ENCODE measurements around the gene GJC1. TPM values are rescaled to one million over a fixed set of nuclear protein-coding genes. Genes with fewer than 3 reads are reported as not detected.

GJC1 gene
- total and polyA plus RNA-seq, 4 donors: 3.9 to 44.3 (median 8.5) TPM

DNA sequence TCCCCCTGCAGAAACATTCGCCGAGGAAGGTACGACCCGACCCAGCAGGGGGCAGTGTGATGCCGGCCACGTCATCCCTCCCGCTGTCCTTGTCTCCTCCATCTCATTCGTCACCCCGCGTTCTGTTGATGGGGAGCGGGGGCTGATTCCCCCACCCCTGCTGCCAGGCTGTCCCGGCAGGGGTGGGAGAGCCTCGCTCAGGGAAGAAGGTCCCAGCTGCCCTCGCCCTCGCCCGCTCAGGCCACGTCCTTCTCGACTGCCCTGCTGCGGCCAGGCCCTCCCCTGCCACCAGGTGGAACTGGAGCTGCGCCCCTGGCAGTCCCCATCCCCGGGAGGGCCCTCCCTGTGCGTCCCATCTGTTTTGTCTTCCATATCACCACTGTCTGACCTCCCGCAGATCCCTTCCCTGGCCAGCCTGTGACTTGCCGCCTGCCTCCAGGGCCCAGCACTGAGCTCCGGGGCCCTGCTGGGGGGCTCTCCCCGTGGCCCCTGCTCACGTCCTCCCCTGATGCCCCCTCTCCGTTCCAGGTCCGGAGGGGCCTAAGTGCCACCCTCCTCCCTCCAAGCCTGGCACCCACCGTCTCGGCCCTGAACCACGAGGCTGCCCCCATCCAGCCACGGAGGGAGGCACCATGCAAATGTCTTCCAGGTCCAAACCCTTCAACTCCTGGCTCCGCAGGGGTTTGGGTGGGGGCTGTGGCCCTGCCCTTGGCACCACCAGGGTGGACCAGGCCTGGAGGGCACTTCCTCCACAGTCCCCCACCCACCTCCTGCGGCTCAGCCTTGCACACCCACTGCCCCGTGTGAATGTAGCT lies 50.7 kb downstream of the GJC1 start:
- peak; percentile 84 to 88 (median 87) for DNase-seq

DNA sequence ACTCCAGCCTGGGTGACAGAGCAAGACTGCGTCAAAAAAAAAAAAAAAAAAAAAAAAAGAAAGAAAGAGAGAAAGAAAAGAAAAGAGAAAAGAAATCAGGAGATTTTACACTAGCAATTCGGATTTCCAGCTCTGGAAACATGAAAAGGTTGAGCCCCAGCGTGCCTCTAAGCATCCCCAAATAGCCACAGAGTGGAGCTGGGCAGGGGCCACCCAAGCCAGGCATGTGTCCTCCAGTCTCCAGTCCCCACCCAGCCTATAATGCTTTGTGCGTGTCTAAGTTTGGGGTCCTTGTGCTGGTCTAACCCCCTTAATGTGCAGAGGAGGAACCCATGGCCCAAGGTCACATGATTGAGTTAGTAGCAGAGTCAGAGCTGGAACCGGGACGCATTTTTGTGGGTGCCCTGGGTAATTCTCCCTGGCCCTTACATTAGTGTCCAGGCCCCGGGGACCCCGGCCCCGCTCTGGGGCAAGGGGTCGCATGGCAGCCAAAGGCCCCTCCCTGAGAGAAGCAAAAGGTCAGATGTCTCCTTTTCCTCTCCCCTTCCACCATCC lies 51.4 kb downstream of the GJC1 start:
- DNase-seq (no peak), ATAC-seq (ENCODE audit: insufficient read depth, low FRiP score) (no peak)
- no peak overlapping the region for H3K27ac ChIP-seq (ENCODE audit: low read depth in 1 of 2, low read length in 1 of 2)
- TF ChIP-seq, protein P1, sequence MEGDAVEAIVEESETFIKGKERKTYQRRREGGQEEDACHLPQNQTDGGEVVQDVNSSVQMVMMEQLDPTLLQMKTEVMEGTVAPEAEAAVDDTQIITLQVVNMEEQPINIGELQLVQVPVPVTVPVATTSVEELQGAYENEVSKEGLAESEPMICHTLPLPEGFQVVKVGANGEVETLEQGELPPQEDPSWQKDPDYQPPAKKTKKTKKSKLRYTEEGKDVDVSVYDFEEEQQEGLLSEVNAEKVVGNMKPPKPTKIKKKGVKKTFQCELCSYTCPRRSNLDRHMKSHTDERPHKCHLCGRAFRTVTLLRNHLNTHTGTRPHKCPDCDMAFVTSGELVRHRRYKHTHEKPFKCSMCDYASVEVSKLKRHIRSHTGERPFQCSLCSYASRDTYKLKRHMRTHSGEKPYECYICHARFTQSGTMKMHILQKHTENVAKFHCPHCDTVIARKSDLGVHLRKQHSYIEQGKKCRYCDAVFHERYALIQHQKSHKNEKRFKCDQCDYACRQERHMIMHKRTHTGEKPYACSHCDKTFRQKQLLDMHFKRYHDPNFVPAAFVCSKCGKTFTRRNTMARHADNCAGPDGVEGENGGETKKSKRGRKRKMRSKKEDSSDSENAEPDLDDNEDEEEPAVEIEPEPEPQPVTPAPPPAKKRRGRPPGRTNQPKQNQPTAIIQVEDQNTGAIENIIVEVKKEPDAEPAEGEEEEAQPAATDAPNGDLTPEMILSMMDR (IDR thresholded peaks at IDR 0.05; ENCODE audit: control extremely low read depth, extremely low read depth): no peak
- no peak overlapping the region for H3K9ac ChIP-seq (ENCODE audit: insufficient read depth in 1 of 2, low read length in 2 of 2)
- H3K9me3 ChIP-seq (ENCODE audit: control insufficient read depth in 4 of 4, insufficient read depth in 3 of 4, low read length in 3 of 4): no peaks in the 10 kb centered on the region
- 20 to 29% methylated on average over 9 to 10 of the region's 10 CpGs for WGBS, 2 donors
- no peak overlapping the region for H3K4me3 ChIP-seq
- peaks cover 0 to 38% (median 13%) of the 10 kb centered on the region in 5 donors for H3K4me1 ChIP-seq (ENCODE audit: control insufficient read depth in 5 of 5, insufficient read depth in 5 of 5, low read length in 5 of 5)
- H3K36me3 ChIP-seq (ENCODE audit: control insufficient read depth in 4 of 4, insufficient read depth in 4 of 4, low read length in 4 of 4): no peaks in the 10 kb centered on the region
- H3K27me3 ChIP-seq (ENCODE audit: control insufficient read depth in 3 of 3, insufficient read depth in 3 of 3, low read length in 2 of 3): no peaks in the 10 kb centered on the region

More for the DNA sequence above, 50.7 kb downstream of the GJC1 start:
- Histone ChIP-seq H3K9ac (ENCODE audit: insufficient read depth in 1 of 2, low read length in 2 of 2) (peak overlapping the region in 1 of 2 donors; percentile 19), H3K27me3 (ENCODE audit: control insufficient read depth in 3 of 3, insufficient read depth in 3 of 3, low read length in 2 of 3) (no peaks in the 10 kb centered on the region), H3K4me3 (no peak overlapping the region), H3K4me1 (ENCODE audit: control insufficient read depth in 5 of 5, insufficient read depth in 5 of 5, low read length in 5 of 5) (peaks cover 0 to 38% (median 13%) of the 10 kb centered on the region in 5 donors), H3K36me3 (ENCODE audit: control insufficient read depth in 4 of 4, insufficient read depth in 4 of 4, low read length in 4 of 4) (no peaks in the 10 kb centered on the region), H3K9me3 (ENCODE audit: control insufficient read depth in 4 of 4, insufficient read depth in 3 of 4, low read length in 3 of 4) (no peaks in the 10 kb centered on the region), H3K27ac (ENCODE audit: low read depth in 1 of 2, low read length in 1 of 2) (peak overlapping the region; percentile 3 to 64)
- WGBS, 2 donors: 18 to 24% methylated on average over 32 to 36 of the region's 36 CpGs
- no peak for ATAC-seq (ENCODE audit: insufficient read depth, low FRiP score)
- TF ChIP-seq, protein P1 (IDR thresholded peaks at IDR 0.05; ENCODE audit: control extremely low read depth, extremely low read depth): peak; percentile 63

DNA sequence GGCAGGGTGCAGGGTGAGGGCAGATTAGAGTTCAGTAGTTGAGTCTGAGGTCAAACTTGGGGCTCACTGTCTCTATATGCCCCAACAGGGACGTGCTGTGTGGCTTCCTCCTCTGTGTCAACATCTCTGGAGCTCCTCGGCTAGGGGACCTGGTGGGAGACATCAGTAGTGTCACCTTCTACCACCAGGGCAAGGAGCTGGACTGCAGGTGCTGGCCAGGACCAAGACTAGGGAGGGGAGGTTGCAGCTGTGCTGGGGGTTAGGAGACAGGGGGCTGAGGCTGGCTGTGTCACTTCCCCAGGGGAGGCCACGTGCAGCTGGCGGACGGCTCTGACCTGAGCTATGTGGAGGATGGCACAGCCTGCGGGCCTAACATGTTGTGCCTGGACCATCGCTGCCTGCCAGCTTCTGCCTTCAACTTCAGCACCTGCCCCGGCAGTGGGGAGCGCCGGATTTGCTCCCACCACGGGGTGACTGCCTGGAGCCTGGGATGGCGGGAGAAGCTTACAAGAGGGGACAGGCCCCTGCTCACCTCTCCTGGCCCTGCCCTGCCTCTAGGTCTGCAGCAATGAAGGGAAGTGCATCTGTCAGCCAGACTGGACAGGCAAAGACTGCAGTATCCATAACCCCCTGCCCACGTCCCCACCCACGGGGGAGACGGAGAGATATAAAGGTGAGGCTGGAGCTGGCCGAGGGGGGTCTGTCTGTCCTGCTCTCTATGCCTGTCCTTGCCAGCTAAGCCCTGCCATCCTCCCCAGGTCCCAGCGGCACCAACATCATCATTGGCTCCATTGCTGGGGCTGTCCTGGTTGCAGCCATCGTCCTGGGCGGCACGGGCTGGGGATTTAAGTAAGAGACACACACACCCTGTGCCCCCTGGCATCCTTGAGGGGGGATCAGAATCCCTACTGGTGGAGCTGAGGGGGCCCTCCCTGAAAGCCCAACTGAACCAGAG lies 52.4 kb downstream of the GJC1 start:
- DNase-seq (no peak), ATAC-seq (ENCODE audit: insufficient read depth, low FRiP score) (no peak)
- Histone ChIP-seq H3K4me1 (ENCODE audit: control insufficient read depth in 5 of 5, insufficient read depth in 5 of 5, low read length in 5 of 5) (peaks cover 0 to 38% (median 12%) of the 10 kb centered on the region in 5 donors), H3K27me3 (ENCODE audit: control insufficient read depth in 3 of 3, insufficient read depth in 3 of 3, low read length in 2 of 3) (no peaks in the 10 kb centered on the region), H3K27ac (ENCODE audit: low read depth in 1 of 2, low read length in 1 of 2) (no peak overlapping the region), H3K36me3 (ENCODE audit: control insufficient read depth in 4 of 4, insufficient read depth in 4 of 4, low read length in 4 of 4) (no peaks in the 10 kb centered on the region), H3K9me3 (ENCODE audit: control insufficient read depth in 4 of 4, insufficient read depth in 3 of 4, low read length in 3 of 4) (no peaks in the 10 kb centered on the region), H3K4me3 (no peak overlapping the region), H3K9ac (ENCODE audit: insufficient read depth in 1 of 2, low read length in 2 of 2) (no peak overlapping the region)
- 90 to 91% methylated on average over 20 of the region's 20 CpGs for WGBS, 2 donors
- TF ChIP-seq, protein P1 (IDR thresholded peaks at IDR 0.05; ENCODE audit: control extremely low read depth, extremely low read depth): no peak

Measured in lung (tissue), 12 donors.